Measurements from ENCODE around the gene PTPRG.

The PTPRG gene

GRCh38 chr3:61948699-61949305, 387.4 kb downstream of the PTPRG start:
- H3K4me3 Mint-ChIP-seq, result no peak overlapping the region
- no peaks in the 10 kb centered on the region for H3K27me3 Mint-ChIP-seq
- CTCF ChIA-PET, result no interaction called here
- H3K4me1 Mint-ChIP-seq, result no peaks in the 10 kb centered on the region
- H3K27ac Mint-ChIP-seq, result no peak overlapping the region
- no peaks in the 10 kb centered on the region for H3K36me3 Mint-ChIP-seq
- no peaks in the 10 kb centered on the region for H3K9me3 Mint-ChIP-seq
- no peak for DNase-seq

GRCh38 chr3:61954097-61954540, 392.7 kb downstream of the PTPRG start:
- no peaks in the 10 kb centered on the region for H3K27me3 Mint-ChIP-seq
- no peaks in the 10 kb centered on the region for H3K36me3 Mint-ChIP-seq
- no peak overlapping the region for H3K27ac Mint-ChIP-seq
- no peak for DNase-seq
- no peak overlapping the region for H3K4me3 Mint-ChIP-seq
- CTCF ChIA-PET, result no interaction called here
- H3K9me3 Mint-ChIP-seq, result no peaks in the 10 kb centered on the region
- H3K4me1 Mint-ChIP-seq, result no peaks in the 10 kb centered on the region

GRCh38 chr3:61955483-61955882, 394.1 kb downstream of the PTPRG start:
- Mint-ChIP-seq H3K9me3 (no peaks in the 10 kb centered on the region), H3K4me1 (no peaks in the 10 kb centered on the region), H3K4me3 (no peak overlapping the region), H3K36me3 (no peaks in the 10 kb centered on the region), H3K27me3 (no peaks in the 10 kb centered on the region), H3K27ac (no peak overlapping the region)
- CTCF ChIA-PET, result no interaction called here
- DNase-seq, result no peak

GRCh38 chr3:61956236-61956635, 394.9 kb downstream of the PTPRG start:
- no peaks in the 10 kb centered on the region for H3K27me3 Mint-ChIP-seq
- CTCF ChIA-PET, result no interaction called here
- H3K27ac Mint-ChIP-seq, result no peak overlapping the region

GRCh38 chr3:61957259-61957658, 395.9 kb downstream of the PTPRG start:
- Mint-ChIP-seq H3K4me3 (no peak overlapping the region), H3K27me3 (no peaks in the 10 kb centered on the region), H3K36me3 (no peaks in the 10 kb centered on the region), H3K4me1 (no peaks in the 10 kb centered on the region), H3K27ac (no peak overlapping the region), H3K9me3 (no peaks in the 10 kb centered on the region)
- CTCF ChIA-PET, result no interaction called here
- no peak for DNase-seq

More at GRCh38 chr3:61956236-61956635, 394.9 kb downstream of the PTPRG start:
- no peak overlapping the region for H3K4me3 Mint-ChIP-seq
- H3K4me1 Mint-ChIP-seq, result no peaks in the 10 kb centered on the region
- H3K9me3 Mint-ChIP-seq, result no peaks in the 10 kb centered on the region
- H3K36me3 Mint-ChIP-seq, result no peaks in the 10 kb centered on the region
- no peak for DNase-seq

GRCh38 chr3:61960976-61961375, 399.6 kb downstream of the PTPRG start:
- Mint-ChIP-seq H3K4me3 (no peak overlapping the region), H3K27me3 (no peaks in the 10 kb centered on the region), H3K9me3 (no peaks in the 10 kb centered on the region), H3K4me1 (no peaks in the 10 kb centered on the region), H3K36me3 (no peaks in the 10 kb centered on the region), H3K27ac (no peak overlapping the region)
- DNase-seq, result no peak
- CTCF ChIA-PET, result no interaction called here

- no peaks in the 10 kb centered on the region for H3K9me3 Mint-ChIP-seq
- no peaks in the 10 kb centered on the region for H3K36me3 Mint-ChIP-seq
- no peak overlapping the region for H3K27ac Mint-ChIP-seq
- CTCF ChIA-PET, result interaction anchor here (0.8 kb wide), 1 partner anchor 25 kb away, joined by 3 read pairs; no protein-coding TSS in a partner anchor
- DNase-seq, result no peak
- H3K4me1 Mint-ChIP-seq, result no peaks in the 10 kb centered on the region
- H3K4me3 Mint-ChIP-seq, result no peak overlapping the region
- no peaks in the 10 kb centered on the region for H3K27me3 Mint-ChIP-seq
These were observed 400.5 kb downstream of the PTPRG start for GRCh38 chr3:61961900-61962299.

- no peaks in the 10 kb centered on the region for H3K36me3 Mint-ChIP-seq
- DNase-seq, result no peak
- no peak overlapping the region for H3K4me3 Mint-ChIP-seq
- no peaks in the 10 kb centered on the region for H3K4me1 Mint-ChIP-seq
- no peaks in the 10 kb centered on the region for H3K27me3 Mint-ChIP-seq
- no peaks in the 10 kb centered on the region for H3K9me3 Mint-ChIP-seq
- CTCF ChIA-PET, result no interaction called here
- no peak overlapping the region for H3K27ac Mint-ChIP-seq
These were observed 403.2 kb downstream of the PTPRG start for GRCh38 chr3:61964566-61964965.

GRCh38 chr3:61965770-61966131, 404.4 kb downstream of the PTPRG start:
- no peaks in the 10 kb centered on the region for H3K9me3 Mint-ChIP-seq
- no peak overlapping the region for H3K4me3 Mint-ChIP-seq
- CTCF ChIA-PET, result no interaction called here
- DNase-seq, result no peak
- H3K27ac Mint-ChIP-seq, result no peak overlapping the region
- H3K27me3 Mint-ChIP-seq, result no peaks in the 10 kb centered on the region
- no peaks in the 10 kb centered on the region for H3K36me3 Mint-ChIP-seq
- no peaks in the 10 kb centered on the region for H3K4me1 Mint-ChIP-seq

- Mint-ChIP-seq H3K4me3 (no peak overlapping the region), H3K27me3 (no peaks in the 10 kb centered on the region), H3K4me1 (no peaks in the 10 kb centered on the region), H3K27ac (no peak overlapping the region), H3K9me3 (no peaks in the 10 kb centered on the region), H3K36me3 (no peaks in the 10 kb centered on the region)
- CTCF ChIA-PET, result no interaction called here
- DNase-seq, result no peak
These were observed 404.8 kb downstream of the PTPRG start for GRCh38 chr3:61966200-61966599.

GRCh38 chr3:61967019-61967418, 405.6 kb downstream of the PTPRG start:
- Mint-ChIP-seq H3K36me3 (no peaks in the 10 kb centered on the region), H3K9me3 (peaks cover 2% of the 10 kb centered on the region), H3K4me3 (no peak overlapping the region)

GRCh38 chr3:61967937-61968336, 406.6 kb downstream of the PTPRG start:
- no peak overlapping the region for H3K27ac Mint-ChIP-seq
- H3K4me1 Mint-ChIP-seq, result no peaks in the 10 kb centered on the region
- peaks cover 3% of the 10 kb centered on the region for H3K9me3 Mint-ChIP-seq
- H3K36me3 Mint-ChIP-seq, result no peaks in the 10 kb centered on the region
- no peaks in the 10 kb centered on the region for H3K27me3 Mint-ChIP-seq
- no peak overlapping the region for H3K4me3 Mint-ChIP-seq
- CTCF ChIA-PET, result no interaction called here
- no peak for DNase-seq

More at GRCh38 chr3:61967019-61967418, 405.6 kb downstream of the PTPRG start:
- H3K27ac Mint-ChIP-seq, result no peak overlapping the region
- CTCF ChIA-PET, result no interaction called here
- no peaks in the 10 kb centered on the region for H3K4me1 Mint-ChIP-seq
- DNase-seq, result no peak
- no peaks in the 10 kb centered on the region for H3K27me3 Mint-ChIP-seq

GRCh38 chr3:61974662-61975061, 413.3 kb downstream of the PTPRG start:
- H3K4me1 Mint-ChIP-seq, result no peaks in the 10 kb centered on the region
- no peaks in the 10 kb centered on the region for H3K27me3 Mint-ChIP-seq
- H3K27ac Mint-ChIP-seq, result no peak overlapping the region
- H3K36me3 Mint-ChIP-seq, result no peaks in the 10 kb centered on the region
- H3K4me3 Mint-ChIP-seq, result no peak overlapping the region
- DNase-seq, result no peak
- peaks cover 3% of the 10 kb centered on the region for H3K9me3 Mint-ChIP-seq
- CTCF ChIA-PET, result no interaction called here

- DNase-seq, result no peak
- Mint-ChIP-seq H3K9me3 (peaks cover 3% of the 10 kb centered on the region), H3K36me3 (no peaks in the 10 kb centered on the region), H3K4me3 (no peak overlapping the region), H3K27me3 (no peaks in the 10 kb centered on the region), H3K27ac (no peak overlapping the region), H3K4me1 (no peaks in the 10 kb centered on the region)
- CTCF ChIA-PET, result no interaction called here
These were observed 413.8 kb downstream of the PTPRG start for GRCh38 chr3:61975199-61975598.

- peaks cover 3% of the 10 kb centered on the region for H3K9me3 Mint-ChIP-seq
- H3K4me1 Mint-ChIP-seq, result no peaks in the 10 kb centered on the region
- DNase-seq, result no peak
- CTCF ChIA-PET, result no interaction called here
- no peaks in the 10 kb centered on the region for H3K27me3 Mint-ChIP-seq
- no peaks in the 10 kb centered on the region for H3K36me3 Mint-ChIP-seq
- H3K4me3 Mint-ChIP-seq, result no peak overlapping the region
- H3K27ac Mint-ChIP-seq, result no peak overlapping the region
These were observed 414.6 kb downstream of the PTPRG start for GRCh38 chr3:61975936-61976335.
